ENCODE results near the gene GAST.

- TF ChIP-seq CTCF (IDR thresholded peaks at IDR 0.05 in 4 of 5, conservative IDR thresholded peaks at IDR 0.05 in 1 of 5) (no peak), POLR2A (IDR thresholded peaks at IDR 0.05) (no peak)
Observed at GRCh38 chr17:41740506-41740905, 28.4 kb downstream of the GAST start.

Measured in gastrocnemius medialis (tissue), 4 donors.